Measurements from ENCODE around the gene PTCRA. TPM values are rescaled to one million over a fixed set of nuclear protein-coding genes. Genes with fewer than 3 reads are reported as not detected.
A peak's percentile ranks its signal among the peaks of the same experiment; 100 is the strongest.
"Not testable (repeated sequence)": the region's sequence is repeated elsewhere in the genome, so short reads cannot be mapped to it uniquely, and the experiment has no call there.

PTCRA gene
- total RNA-seq, 2 donors from 2014 or later = not detected

DNA sequence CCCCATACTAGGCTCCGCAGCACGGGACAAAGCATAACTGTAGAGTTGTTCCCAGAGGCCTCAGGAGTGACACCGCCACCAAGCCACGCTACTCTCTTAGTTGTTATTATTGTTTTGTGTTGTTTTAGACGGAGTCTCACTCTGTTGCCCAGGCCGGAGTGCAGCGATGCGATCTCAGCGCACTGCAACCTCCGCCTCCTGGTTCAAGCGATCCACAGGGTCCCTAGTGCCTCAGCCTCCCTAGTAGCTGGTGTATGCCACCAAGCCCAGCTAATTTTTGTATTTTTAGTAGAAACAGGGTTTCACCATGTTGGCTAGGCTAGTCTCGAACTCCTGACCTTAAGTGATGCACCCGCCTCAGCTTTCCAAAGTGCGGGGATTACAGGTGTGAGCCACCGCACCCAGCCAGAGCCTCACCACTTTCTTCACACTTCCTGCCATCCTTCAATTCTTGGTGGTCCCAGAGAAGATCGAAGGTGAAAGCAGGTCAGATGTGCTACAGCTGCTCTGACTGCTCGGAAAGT lies 24.6 kb upstream of the PTCRA start:
- H3K4me1 Mint-ChIP-seq (ENCODE audit: low read depth) = peaks cover 40% of the 10 kb centered on the region
- DNase-seq (no peak), ATAC-seq (replicated peaks in 1 of 2) (no peak)
- H3K4me3 Mint-ChIP-seq = peak overlapping the region; percentile 87 to 90
- peak overlapping the region; percentile 97 for H3K27ac Mint-ChIP-seq
- H3K27me3 Mint-ChIP-seq (ENCODE audit: low read depth) = no peaks in the 10 kb centered on the region
- peaks cover 0 to 6% of the 10 kb centered on the region in 2 donors for H3K36me3 Mint-ChIP-seq (ENCODE audit: insufficient read depth in 2 of 2)
- no peaks in the 10 kb centered on the region for H3K9me3 Mint-ChIP-seq

DNA sequence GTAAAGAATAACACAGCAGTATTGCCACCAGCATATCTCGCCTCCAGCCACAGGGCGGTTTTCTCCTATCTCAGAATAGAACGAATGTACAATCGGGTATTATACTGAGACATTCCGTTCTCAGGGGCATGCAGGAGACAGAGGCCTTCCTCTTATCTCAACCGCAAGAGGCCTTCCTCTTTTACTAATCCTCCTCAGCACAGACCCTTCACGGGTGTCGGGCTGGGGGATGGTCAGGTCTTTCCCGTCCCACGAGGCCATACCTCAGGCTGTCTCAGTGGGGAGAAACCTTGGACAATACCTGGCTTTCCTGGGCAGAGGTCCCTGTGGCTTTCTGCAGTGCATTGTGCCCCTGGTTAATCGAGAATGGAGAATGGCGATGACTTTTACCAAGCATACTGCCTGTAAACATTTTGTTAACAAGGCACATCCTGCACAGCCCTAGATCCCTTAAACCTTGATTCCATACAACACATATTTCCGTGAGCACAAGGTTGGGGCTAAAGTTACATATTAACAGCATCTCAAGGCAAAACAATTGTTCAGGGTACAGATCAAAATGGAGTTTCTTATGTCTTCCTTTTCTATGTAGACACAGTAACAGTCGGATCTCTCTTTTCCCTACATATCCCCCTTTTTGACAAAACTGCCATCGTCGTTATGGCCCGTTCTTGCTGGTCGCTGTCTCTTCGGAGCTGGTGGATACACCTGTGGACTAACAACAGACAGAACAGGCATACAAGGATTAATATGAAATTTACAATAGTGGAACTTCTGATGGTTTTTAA lies 21.6 kb upstream of the PTCRA start:
- not testable (repeated sequence) for H3K4me3 Mint-ChIP-seq

DNA sequence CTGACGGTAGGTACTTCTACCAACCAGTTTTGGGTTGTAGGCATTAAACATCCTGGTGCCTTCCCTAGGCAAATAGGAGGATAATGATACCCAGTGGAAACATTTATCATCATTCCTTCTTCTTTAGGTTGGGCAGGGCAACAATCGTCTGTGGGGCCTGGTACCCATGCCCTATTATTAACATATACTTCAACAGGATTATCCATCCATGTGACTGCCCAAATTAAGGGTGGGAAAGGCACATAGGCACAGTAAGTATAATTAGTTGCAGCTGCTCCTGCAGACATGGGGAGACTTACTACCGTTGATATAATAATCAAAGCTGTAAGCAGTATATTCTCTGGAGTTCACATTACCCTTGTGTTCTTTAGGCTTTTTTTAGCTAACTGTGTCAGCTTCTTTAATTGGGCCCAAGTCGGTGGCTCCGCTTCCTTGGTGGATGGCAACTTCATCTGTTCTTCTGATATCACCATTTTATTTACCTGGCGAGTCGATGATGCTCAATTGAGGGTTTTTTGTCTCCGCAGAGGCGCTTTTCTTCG lies 19.6 kb upstream of the PTCRA start:
- no peak overlapping the region for H3K4me3 Mint-ChIP-seq
- H3K27me3 Mint-ChIP-seq (ENCODE audit: low read depth) = no peaks in the 10 kb centered on the region
- ATAC-seq (replicated peaks in 1 of 2) (no peak), DNase-seq (no peak)
- H3K9me3 Mint-ChIP-seq = no peaks in the 10 kb centered on the region
- H3K4me1 Mint-ChIP-seq (ENCODE audit: low read depth) = peaks cover 13% of the 10 kb centered on the region
- no peak overlapping the region for H3K27ac Mint-ChIP-seq
- no peaks in the 10 kb centered on the region for H3K36me3 Mint-ChIP-seq (ENCODE audit: insufficient read depth in 2 of 2)

More for the DNA sequence above, 21.6 kb upstream of the PTCRA start:
- H3K27ac Mint-ChIP-seq; H3K9me3 Mint-ChIP-seq; H3K36me3 Mint-ChIP-seq (ENCODE audit: insufficient read depth in 2 of 2); ATAC-seq (replicated peaks in 1 of 2); H3K27me3 Mint-ChIP-seq (ENCODE audit: low read depth); DNase-seq: not testable (repeated sequence)
- peaks cover 26% of the 10 kb centered on the region for H3K4me1 Mint-ChIP-seq (ENCODE audit: low read depth)

DNA sequence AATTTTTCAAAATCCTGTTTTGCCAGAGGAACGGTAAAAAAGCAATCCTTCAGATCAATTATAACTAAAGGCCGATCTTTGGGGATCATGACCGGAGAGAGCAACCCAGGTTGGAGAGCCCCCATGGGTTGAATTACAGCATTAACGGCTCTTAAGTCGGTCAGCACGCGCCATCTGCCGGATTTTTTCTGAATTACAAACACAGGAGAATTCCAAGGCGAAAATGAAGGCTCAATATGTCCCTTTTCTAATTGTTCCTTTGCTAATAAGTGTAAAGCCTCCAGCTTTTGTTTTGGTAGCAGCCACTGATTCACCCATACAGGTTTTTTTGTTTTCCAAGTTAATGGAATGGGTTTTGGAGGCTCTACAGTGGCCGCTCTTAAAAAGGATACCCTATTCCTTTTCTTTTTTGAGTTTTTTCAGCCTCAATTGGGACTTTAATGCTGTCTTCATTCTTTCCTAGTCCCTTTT lies 16.9 kb upstream of the PTCRA start:
- Mint-ChIP-seq H3K27ac (no peak overlapping the region), H3K27me3 (ENCODE audit: low read depth) (no peaks in the 10 kb centered on the region), H3K36me3 (ENCODE audit: insufficient read depth in 2 of 2) (no peaks in the 10 kb centered on the region), H3K4me3 (no peak overlapping the region), H3K4me1 (ENCODE audit: low read depth) (peaks cover 23% of the 10 kb centered on the region), H3K9me3 (no peaks in the 10 kb centered on the region)
- ATAC-seq (replicated peaks in 1 of 2) (no peak), DNase-seq (peak; percentile 78 to 81)

DNA sequence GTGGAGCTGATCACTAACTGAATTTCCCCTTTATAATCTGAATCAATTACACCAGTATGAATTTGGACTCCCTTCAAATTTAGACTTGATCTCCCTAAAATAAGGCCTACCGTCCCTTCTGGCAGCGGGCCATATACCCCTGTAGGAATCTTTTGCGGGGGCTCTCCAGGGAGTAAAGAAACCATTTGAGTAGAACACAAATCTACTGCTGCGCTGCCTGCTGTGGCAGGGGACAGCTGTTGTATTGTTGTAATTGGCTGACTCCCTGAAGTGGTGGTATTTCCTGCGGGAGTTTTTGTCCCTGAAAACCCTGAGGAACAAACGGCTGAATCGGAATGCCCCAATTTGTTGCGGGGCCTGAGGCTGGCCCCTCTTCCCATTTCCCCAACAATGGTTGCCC lies 16.0 kb upstream of the PTCRA start:
- Mint-ChIP-seq H3K27me3 (ENCODE audit: low read depth) (no peaks in the 10 kb centered on the region), H3K4me3 (no peak overlapping the region), H3K27ac (no peak overlapping the region), H3K9me3 (no peaks in the 10 kb centered on the region), H3K36me3 (ENCODE audit: insufficient read depth in 2 of 2) (no peaks in the 10 kb centered on the region), H3K4me1 (ENCODE audit: low read depth) (peaks cover 23% of the 10 kb centered on the region)
- DNase-seq (no peak), ATAC-seq (replicated peaks in 1 of 2) (no peak)

DNA sequence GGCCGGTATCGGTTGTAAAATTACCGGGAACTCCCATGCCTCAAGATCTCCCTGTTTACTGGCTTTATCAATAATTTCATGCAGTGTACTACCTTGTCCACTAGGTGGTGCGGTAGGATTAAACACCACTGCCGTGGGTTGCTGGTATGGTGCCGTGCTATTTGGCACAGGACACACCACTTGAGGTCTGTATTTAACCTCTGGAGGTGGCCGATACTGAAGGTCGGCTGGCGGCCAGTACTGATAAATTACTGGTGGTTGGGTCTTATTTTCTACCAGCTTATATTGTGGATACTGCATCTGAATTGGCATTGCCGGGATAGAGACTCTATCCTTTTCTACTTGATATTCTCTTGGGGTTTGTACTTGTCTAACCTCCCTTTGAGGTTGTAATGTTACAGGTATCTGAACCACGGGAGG lies 14.3 kb upstream of the PTCRA start:
- Mint-ChIP-seq H3K36me3 (ENCODE audit: insufficient read depth in 2 of 2) (no peaks in the 10 kb centered on the region), H3K27me3 (ENCODE audit: low read depth) (no peaks in the 10 kb centered on the region), H3K9me3 (no peaks in the 10 kb centered on the region), H3K4me3 (peak overlapping the region; percentile 23 to 35), H3K27ac (peak overlapping the region; percentile 69), H3K4me1 (ENCODE audit: low read depth) (peaks cover 23% of the 10 kb centered on the region)
- peak; percentile 69 to 79 for DNase-seq
- ATAC-seq (replicated peaks in 1 of 2) = peak; percentile 96 to 97

DNA sequence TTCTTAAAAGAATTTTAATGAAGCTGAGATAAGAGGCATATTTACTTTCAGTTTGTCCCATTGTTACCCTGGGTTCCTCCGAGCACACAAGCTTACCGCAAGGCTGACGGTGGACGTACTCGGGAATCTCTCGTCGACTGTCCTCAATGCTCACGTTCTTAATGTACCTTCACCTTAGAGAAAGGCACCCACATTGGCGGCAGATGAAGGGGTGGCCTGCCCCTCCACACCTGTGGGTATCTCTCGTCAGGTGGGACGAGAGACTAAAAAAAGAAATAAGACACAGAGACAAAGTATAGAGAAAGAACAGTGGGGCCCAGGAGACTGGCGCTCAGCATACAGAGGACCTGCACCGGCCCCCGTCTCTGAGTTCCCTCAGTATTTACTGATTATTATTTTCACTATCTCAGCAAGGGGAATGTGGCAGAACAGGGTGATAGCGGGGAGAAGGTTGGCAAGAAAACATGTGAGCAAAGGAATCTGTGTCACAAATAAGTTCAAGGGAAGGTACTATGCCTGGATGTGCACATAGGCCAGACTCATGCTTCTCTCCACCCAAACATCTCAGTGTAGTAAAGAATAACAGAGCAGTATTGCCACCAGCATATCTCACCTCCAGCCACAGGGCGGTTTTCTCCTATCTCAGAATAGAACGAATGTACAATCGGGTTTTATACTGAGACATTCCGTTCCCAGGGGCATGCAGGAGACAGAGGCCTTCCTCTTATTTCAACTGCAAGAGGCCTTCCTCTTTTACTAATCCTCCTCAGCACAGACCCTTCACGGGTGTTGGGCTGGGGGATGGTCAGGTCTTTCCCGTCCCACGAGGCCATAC lies 13.2 kb upstream of the PTCRA start:
- not testable (repeated sequence) for ATAC-seq (replicated peaks in 1 of 2); H3K36me3 Mint-ChIP-seq (ENCODE audit: insufficient read depth in 2 of 2); H3K27me3 Mint-ChIP-seq (ENCODE audit: low read depth); DNase-seq; H3K9me3 Mint-ChIP-seq; H3K27ac Mint-ChIP-seq; H3K4me3 Mint-ChIP-seq
- H3K4me1 Mint-ChIP-seq (ENCODE audit: low read depth) = peaks cover 23% of the 10 kb centered on the region

DNA sequence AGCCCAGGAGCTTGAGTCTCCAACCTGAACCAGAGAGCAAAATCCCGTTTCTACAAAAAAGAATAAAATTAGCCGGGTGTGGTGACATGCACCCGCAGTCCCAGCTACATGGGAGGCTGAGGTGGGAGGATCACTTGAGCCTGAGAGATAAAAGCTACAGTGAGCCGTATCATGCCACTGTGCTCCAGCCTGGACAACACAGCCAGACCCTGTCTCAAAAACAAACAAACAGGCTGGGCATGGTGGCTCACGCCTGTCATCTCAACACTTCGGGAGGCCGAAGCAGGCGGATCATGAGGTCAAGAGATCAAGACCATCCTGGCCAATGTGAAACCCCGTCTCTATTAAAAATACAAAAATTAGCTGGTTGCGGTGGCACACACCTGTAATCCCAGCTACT lies 11.4 kb upstream of the PTCRA start:
- no peaks in the 10 kb centered on the region for H3K27me3 Mint-ChIP-seq (ENCODE audit: low read depth)
- DNase-seq (no peak), ATAC-seq (replicated peaks in 1 of 2) (no peak)
- H3K4me3 Mint-ChIP-seq = no peak overlapping the region
- H3K4me1 Mint-ChIP-seq (ENCODE audit: low read depth) = peaks cover 13% of the 10 kb centered on the region
- H3K36me3 Mint-ChIP-seq (ENCODE audit: insufficient read depth in 2 of 2) = no peaks in the 10 kb centered on the region
- H3K27ac Mint-ChIP-seq = no peak overlapping the region
- H3K9me3 Mint-ChIP-seq = no peaks in the 10 kb centered on the region

DNA sequence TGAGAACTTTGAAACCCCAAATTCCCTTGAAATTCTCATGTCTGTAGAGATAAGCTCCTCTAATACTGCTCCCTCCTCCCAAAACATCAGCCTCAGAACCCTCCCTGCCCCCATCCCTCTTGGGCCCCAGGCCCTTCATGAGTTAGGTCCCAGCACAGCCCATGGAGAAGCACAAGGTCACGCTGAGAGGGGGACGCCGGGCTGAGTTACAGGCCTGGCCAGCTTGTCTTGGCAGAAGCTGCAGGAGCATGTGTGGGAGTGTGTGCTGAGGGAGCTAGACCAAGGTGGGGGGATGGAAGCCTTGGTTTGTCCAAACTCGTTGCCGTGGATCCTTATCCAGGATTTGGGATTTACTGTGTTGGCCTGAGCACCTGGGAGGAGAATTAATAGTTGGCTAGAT lies 8.5 kb upstream of the PTCRA start:
- DNase-seq (no peak), ATAC-seq (replicated peaks in 1 of 2) (no peak)
- Mint-ChIP-seq H3K4me1 (ENCODE audit: low read depth) (peaks cover 6% of the 10 kb centered on the region), H3K9me3 (no peaks in the 10 kb centered on the region), H3K36me3 (ENCODE audit: insufficient read depth in 2 of 2) (no peaks in the 10 kb centered on the region), H3K4me3 (no peak overlapping the region), H3K27me3 (ENCODE audit: low read depth) (no peaks in the 10 kb centered on the region), H3K27ac (no peak overlapping the region)

DNA sequence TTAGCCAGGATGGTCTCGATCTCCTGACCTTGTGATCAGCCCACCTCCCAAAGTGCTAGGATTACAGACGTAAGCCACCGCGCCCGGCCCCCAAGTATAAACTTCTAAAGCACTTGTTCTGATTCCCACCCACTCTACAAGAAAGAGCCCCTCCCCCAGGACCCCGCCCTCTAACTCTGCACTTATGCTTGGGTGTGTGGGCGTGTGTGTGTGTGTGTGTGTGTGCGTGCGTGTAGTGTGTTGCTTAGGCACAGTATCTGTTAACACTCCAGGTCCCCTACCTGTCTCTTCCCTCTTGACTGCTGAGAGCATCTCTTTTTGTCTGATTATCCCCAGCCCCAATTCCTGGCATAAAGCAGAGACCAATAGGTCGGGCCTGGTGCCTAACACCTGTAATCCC lies 6.0 kb upstream of the PTCRA start:
- H3K36me3 Mint-ChIP-seq (ENCODE audit: insufficient read depth in 2 of 2) = no peaks in the 10 kb centered on the region
- ATAC-seq (replicated peaks in 1 of 2) (no peak), DNase-seq (no peak)
- H3K27me3 Mint-ChIP-seq (ENCODE audit: low read depth) = no peaks in the 10 kb centered on the region
- H3K27ac Mint-ChIP-seq = no peak overlapping the region
- no peak overlapping the region for H3K4me3 Mint-ChIP-seq
- H3K4me1 Mint-ChIP-seq (ENCODE audit: low read depth) = peaks cover 5% of the 10 kb centered on the region
- no peaks in the 10 kb centered on the region for H3K9me3 Mint-ChIP-seq

DNA sequence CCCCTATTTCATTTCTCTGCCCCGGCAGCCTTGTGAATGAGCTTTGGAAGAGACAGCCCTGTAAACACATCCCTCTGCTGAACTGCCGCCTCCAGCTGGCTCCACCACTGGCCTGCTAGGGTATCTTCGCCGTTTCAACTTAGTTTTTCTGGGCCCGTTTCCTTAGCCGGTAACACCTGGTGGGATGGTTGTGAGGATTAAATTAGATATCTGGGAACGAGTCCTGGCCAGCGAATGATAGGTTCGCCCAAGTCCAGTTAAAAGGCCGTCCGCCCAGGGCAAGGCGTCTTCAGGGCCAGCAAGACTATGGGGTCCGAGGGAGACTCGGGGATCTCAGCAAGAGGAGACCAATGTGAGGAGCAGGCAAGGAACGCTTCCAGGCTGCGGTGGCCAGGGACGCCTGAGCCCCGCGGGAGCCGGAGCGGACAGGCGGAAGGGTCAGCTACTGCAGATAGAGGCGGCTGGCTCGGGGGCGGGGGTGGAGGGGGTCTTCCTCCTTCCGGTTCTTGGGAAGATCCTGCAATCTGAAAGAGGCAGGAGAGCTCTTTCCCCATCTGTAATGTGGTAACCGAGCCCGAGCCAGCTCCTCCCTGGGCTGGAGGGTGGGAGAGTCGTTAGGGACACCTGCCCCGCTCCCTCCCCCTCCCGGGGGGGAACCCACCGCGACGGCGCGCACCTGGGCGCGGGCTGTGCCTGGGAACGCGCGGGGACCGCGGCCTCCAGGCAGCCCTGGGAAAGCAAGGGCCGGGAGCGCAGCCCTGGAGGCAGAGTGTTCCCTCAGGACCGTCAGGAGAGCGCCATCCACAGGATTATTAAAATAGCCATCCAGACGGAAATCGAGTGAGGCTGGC lies 4.5 kb upstream of the PTCRA start:
- Mint-ChIP-seq H3K4me1 (ENCODE audit: low read depth) (peaks cover 5% of the 10 kb centered on the region), H3K9me3 (no peaks in the 10 kb centered on the region), H3K36me3 (ENCODE audit: insufficient read depth in 2 of 2) (no peaks in the 10 kb centered on the region), H3K27ac (no peak overlapping the region), H3K4me3 (peak overlapping the region; percentile 39 to 73), H3K27me3 (ENCODE audit: low read depth) (no peaks in the 10 kb centered on the region)
- no peak for ATAC-seq (replicated peaks in 1 of 2)
- no peak for DNase-seq

DNA sequence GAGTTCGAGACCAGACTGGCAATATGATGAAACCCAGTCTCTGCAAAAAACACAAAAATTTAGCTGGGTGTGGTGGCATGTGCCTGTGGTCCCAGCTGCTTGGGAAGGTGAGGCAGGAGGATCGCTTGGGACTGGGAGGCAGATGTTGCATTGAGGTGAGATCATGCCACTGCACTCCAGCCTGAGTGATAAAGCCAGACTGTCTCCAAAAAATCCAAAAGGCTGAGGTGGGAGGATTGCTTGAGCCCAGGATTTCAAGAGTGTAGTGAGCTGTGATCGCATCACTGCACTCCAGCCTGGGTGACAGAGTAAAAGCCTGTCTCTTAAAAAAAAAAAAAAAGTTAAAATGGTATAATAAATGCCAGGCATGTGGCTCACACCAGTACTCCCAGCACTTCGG lies 1.3 kb upstream of the PTCRA start:
- Mint-ChIP-seq H3K27me3 (ENCODE audit: low read depth) (no peaks in the 10 kb centered on the region), H3K4me3 (no peak overlapping the region), H3K9me3 (no peaks in the 10 kb centered on the region), H3K4me1 (ENCODE audit: low read depth) (peaks cover 5% of the 10 kb centered on the region), H3K36me3 (ENCODE audit: insufficient read depth in 2 of 2) (no peaks in the 10 kb centered on the region), H3K27ac (no peak overlapping the region)
- DNase-seq = no peak
- no peak for ATAC-seq (replicated peaks in 1 of 2)
